Activated naive CD4-positive, alpha-beta T cell treated with anti-CD3 and anti-CD28 coated beads, Interleukin-2, amount 50 U/mL, for 72 hours (primary cell): ENCODE data around the gene GPR183. TPM values are rescaled to one million over a fixed set of nuclear protein-coding genes. Genes with fewer than 3 reads are reported as not detected.

Source experiments
- ATAC-seq, 2 donors: fragments of 150-1000 bp; cut with Tn5 transposase; 2 replicates each; pipeline ENCODE4 v1.10.0; 2021; ENCODE audit warnings: mild to moderate bottlenecking in 2 of 2, moderate library complexity in 2 of 2
- DNase-seq, 2 donors: peaks; one replicate each; pipeline ENCODE4 v3.0.0; 2021 to 2022; ENCODE audit warnings: low spot score in 2 of 2
- H3K27ac Mint-ChIP-seq, 2 donors: one replicate each; pipeline ENCODE4 v1.8.0; 2022; ENCODE audit warnings: mild to moderate bottlenecking in 2 of 2, mixed read lengths in 2 of 2
- H3K36me3 Mint-ChIP-seq, 2 donors: one replicate each; pipeline ENCODE4 v1.8.0; 2022; ENCODE audit warnings: mixed read lengths in 2 of 2
- H3K9me3 Mint-ChIP-seq, 2 donors: one replicate each; pipeline ENCODE4 v1.8.0; 2022; ENCODE audit warnings: mixed read lengths in 2 of 2
- total RNA-seq, 2 donors: library from RNA; stranded (reverse); gene quantifications; one replicate each; pipeline ENCODE4 v1.2.3, GENCODE V29; 2022

GPR183 gene
- total RNA-seq, 2 donors from 2014 or later = 55.0 to 55.4 TPM

DNA sequence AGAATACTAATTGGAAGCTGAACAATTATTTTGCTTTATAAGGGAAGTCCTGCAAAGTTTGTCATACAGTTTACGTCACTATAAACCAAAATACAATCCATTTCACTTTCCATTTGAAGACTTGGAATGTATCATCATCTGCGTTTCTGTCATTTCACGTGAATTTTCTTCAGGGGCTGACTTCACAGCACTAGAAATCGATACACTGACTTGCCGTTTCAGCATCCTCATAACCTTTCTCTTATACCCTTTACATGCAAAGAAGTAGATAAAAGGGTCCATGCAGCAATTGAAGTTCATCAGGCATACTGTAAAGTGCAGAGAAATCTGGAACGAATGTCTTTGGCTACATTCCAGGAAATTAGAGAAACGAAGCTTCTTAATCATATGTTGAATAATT, 12.2 kb downstream of the GPR183 start:
- DNase-seq (no peak), ATAC-seq (peak in 1 of 2 donors; percentile 7)
- Mint-ChIP-seq H3K27ac (peak overlapping the region; percentile 89 to 93), H3K36me3 (peaks cover 19 to 45% of the 10 kb centered on the region in 2 donors), H3K9me3 (no peaks in the 10 kb centered on the region)

DNA sequence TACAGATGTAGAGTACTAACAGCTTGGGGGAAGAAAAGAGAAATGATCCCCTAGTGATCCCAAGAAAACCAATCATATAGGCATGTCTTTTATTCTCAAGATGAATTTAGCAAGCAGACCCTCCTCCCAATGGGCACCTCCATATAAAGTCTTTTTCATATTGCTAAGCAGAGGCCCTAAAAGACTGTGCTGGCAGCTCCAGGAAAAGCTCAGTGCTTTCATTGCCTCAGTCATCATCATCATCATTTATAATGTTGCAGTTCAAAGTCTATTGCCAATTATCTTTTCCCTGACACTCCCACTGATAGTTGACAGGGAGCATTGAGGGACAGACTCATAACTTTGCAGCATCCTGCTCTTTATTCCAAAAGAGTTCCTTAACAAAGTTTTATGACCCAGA, 13.0 kb downstream of the GPR183 start:
- Mint-ChIP-seq H3K36me3 (peaks cover 20 to 48% of the 10 kb centered on the region in 2 donors), H3K27ac (peak overlapping the region in 1 of 2 donors; percentile 22), H3K9me3 (no peaks in the 10 kb centered on the region)
- ATAC-seq (no peak), DNase-seq (no peak)

DNA sequence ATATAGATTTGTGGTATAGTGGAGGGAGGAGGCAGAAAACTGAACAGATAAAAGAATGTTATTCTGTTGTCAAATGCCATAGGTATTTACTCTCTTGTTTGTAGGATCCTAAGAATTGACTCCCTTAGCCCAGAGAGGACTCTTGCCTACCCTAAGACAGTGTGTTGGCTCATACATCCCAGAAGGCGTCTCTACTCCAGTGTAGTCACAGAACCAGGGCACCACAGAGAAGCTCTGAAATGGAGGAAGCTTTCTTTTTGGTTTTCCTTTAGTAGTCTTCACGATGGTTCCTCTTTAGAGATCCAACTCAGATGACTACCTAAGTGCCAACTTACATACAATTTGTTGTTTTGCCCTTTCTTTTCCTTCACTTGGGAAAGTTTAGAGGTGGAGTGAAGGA, 14.0 kb downstream of the GPR183 start:
- ATAC-seq = no peak
- Mint-ChIP-seq H3K27ac (peak overlapping the region; percentile 22 to 27), H3K36me3 (peaks cover 23 to 44% of the 10 kb centered on the region in 2 donors), H3K9me3 (no peaks in the 10 kb centered on the region)
- DNase-seq = no peak

DNA sequence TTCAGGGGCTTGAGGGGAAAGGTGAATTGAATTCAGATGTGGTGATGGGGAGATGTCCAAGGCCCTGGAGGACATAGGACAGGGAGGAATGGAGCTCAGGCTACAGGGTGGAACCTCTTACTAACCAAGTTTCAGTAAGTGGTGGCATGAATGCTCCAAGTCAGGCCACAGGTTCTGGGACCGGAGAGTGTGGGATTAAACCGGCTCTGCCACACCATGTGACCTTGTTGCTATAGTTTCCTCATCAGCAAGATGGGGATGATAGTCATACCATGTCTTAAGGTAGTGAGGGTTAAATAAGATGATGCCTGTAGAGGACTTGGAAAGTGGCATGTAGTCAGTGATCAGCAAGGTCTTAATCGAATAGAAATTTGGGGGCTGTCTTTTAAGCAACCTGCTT, 16.3 kb downstream of the GPR183 start:
- DNase-seq (no peak), ATAC-seq (peak; percentile 62 to 71)
- H3K9me3 Mint-ChIP-seq = no peaks in the 10 kb centered on the region
- H3K36me3 Mint-ChIP-seq = peaks cover 20 to 36% of the 10 kb centered on the region in 2 donors
- H3K27ac Mint-ChIP-seq = peak overlapping the region; percentile 65 to 87

DNA sequence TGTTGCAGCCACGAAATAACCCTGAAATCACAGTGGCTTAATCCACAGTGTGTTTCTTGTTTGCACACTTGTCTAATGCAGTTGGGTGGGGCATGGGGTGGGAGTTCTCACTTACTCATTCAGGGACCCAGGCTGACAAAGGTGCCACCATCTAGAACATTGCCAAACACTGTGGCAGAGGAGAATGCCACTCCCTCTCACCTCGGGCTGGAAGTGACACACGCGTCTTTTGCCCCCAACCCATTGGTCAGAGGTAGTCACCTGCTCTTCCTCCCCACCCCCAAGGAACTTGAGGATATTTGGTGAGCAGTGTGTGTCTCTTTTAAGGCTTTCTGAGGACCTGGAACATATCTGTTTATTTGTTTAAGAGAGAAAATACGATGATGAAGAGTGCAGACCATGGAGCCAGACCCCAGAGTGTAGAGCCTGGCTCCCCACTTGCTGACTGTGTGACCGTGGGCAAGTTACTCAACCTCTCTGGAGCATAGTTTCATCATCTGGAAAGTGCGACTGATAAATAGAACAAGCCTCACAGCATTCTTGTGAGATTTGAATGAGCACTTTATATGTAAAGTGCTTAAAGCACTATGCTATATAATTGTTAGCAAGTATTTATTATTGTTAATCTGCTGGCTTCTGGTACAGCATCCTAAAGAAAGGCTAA, 17.4 kb downstream of the GPR183 start:
- DNase-seq = peak in 1 of 2 donors; percentile 42
- H3K36me3 Mint-ChIP-seq = peaks cover 9 to 26% of the 10 kb centered on the region in 2 donors
- H3K9me3 Mint-ChIP-seq = no peaks in the 10 kb centered on the region
- ATAC-seq = peak; percentile 43 to 49
- H3K27ac Mint-ChIP-seq = peak overlapping the region; percentile 65 to 87

DNA sequence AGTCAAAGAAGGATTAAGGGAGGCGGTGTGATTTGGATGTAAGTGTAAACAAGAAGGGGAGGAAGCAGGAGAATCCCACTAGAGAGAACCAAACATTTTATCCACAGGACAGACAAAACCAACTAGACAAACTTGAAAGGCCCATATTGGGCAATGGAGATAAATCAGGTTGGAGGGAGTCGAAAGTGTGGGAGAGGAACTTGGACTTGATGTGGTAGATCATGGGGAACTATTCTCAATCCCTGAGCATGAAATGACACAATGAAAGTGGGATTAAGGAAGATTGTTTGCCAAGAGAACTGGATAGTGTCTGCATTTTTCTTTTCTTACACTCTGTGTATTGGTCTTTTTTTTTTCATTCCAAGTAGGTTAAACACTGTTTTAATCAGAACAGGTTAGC, 17.9 kb downstream of the GPR183 start:
- DNase-seq (no peak), ATAC-seq (no peak)
- peak overlapping the region; percentile 65 to 72 for H3K27ac Mint-ChIP-seq
- H3K36me3 Mint-ChIP-seq = peaks cover 9 to 24% of the 10 kb centered on the region in 2 donors
- no peaks in the 10 kb centered on the region for H3K9me3 Mint-ChIP-seq

DNA sequence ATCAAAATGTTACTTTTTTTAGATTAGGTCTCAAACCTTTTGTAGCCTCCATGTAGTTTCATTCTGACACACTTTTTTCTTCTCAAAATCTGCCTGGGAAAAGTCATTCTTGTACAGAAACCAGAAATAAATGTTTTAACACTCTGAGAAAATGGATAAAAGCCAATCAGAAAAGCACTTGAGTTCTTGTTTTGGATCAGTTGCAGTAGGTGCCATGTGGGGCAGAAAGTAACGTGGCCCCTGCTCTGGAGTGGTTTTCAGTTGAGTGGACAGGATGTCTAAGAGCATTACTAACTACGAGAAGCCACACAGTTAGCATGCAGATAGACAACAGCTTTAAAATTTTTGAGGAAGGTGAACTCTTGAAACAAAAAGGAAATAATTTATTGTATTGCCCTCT, 19.1 kb downstream of the GPR183 start:
- Mint-ChIP-seq H3K36me3 (peaks cover 9 to 12% of the 10 kb centered on the region in 2 donors), H3K27ac (peak overlapping the region; percentile 32 to 65), H3K9me3 (no peaks in the 10 kb centered on the region)
- ATAC-seq (peak; percentile 82 to 86), DNase-seq (peak in 1 of 2 donors; percentile 52)

DNA sequence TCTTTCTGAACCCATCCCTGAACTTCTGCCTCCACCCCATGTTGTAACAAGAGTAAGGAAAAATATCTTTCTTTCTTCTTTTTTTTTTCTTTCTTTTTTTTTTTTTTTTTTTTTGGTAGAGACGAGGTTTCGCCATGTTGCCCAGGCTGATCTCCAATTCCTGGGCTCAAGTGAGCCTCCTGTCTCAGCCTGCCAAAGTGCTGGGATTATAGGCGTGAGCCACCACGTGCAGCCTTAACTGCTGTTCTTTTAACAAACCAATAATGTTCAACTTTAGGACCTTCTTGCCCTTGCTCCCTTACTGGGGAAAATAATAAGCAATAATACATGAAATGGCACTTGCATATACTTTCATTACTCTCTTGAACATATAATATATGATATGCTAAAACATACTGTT, 19.6 kb downstream of the GPR183 start:
- DNase-seq (no peak), ATAC-seq (peak in 1 of 2 donors; percentile 0)
- Mint-ChIP-seq H3K9me3 (no peaks in the 10 kb centered on the region), H3K36me3 (peaks cover 7 to 9% of the 10 kb centered on the region in 2 donors), H3K27ac (peak overlapping the region; percentile 65 to 93)

DNA sequence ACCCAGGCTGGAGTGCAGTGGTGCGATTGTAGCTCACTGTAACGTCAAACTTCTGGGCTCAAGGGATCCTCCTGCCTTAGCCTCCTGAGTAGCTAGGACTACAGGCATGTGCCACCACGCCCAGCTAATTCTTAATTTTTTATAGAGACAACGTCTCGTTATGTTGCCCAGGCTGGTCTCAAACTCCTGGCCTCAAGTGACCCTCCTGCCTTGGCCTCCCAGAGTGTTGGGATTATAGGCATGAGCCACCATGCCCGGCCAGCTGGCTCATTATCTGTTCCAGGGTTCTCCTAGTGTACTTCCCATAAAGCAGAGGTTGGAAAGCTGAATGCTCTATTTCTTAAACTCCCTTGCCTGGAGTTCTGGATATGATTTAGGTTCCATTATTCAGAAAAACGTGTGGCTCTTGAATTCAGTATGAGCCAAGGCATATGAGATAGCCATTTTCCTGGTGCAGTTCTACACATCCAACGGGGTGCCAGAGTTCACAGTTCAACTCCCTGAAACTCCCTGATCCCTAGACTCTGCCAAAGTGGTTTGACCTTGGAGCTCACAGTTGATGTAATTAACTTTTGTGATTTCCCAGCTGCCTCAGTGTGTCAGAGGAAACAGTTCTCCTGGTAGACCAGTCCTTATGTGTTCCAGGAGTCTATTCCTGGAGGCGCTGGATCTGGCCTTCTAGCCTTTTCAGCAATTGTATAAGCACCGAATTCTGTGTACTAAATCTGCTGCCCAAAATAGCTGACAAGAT, 21.6 kb downstream of the GPR183 start:
- Mint-ChIP-seq H3K9me3 (no peaks in the 10 kb centered on the region), H3K36me3 (peaks cover 9 to 10% of the 10 kb centered on the region in 2 donors), H3K27ac (peak overlapping the region in 1 of 2 donors; percentile 37)
- ATAC-seq (no peak), DNase-seq (no peak)

DNA sequence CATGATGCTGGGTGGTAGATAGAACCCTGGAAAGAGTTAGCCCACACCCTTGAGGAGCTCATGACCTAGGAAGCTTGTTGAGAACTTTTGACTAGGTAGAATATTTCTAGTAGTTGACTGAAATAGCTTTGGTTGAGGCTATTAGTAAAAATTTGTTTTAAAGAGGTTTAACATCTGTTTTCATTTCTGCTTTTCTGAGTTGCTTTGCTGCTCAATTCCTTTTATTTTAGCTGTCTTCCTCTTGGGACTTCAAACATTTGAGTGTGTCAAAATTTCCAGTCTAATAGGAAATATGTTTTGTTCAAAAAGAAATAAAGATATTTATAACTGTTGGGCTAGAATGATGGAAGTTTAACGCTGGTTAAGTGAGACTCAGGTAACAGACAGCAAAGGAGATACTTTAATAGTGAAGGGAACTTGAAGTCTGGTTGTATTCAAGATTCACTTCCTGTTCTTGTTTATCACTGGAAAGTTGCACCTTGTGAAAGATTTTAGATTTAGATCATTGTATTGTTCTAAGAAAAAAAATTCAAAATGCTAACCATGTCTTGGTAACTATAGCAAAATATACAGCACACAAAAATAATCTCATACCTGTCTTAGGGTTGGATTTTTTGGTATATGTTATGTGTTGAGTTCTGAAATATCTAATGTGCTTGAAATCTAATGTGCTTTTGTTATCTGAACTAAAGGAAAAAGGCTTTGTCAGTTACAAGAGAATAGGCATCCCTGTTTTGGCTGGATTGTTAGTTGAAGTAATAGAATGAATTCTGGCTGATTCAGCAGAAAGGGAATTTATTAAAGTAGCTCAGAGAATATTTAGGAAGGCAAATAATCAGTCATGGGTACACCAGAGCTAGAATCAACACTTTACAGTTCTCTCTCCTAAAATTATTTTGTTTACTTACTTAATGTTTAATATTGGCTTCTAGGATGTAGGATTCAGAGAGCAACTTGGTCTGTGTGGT, 24.7 kb downstream of the GPR183 start:
- Mint-ChIP-seq H3K9me3 (no peaks in the 10 kb centered on the region), H3K27ac (peak overlapping the region; percentile 31 to 46), H3K36me3 (peaks cover 0 to 13% of the 10 kb centered on the region in 2 donors)
- ATAC-seq (no peak), DNase-seq (no peak)

DNA sequence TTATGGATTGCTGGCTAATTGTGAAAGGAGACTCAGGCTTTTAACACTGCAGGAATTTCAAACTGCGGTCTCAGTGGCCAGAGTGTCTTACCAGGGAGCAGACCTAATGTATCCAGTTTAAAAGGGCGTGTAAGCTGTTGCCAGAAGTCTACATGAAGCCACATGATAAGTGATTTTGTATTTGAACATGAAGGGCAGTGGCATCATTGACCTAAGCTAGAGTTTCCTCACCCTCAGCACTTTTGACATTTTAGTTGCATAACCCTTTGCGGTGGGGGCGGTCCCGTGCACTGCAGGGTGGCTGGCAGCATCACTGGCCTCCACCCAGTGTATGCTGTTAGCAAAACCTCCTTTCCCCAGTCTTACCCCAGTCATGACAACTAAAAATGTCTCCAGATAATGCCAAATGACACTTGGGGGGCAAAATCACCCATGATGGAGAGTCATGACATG, 25.4 kb downstream of the GPR183 start:
- Mint-ChIP-seq H3K27ac (peak overlapping the region in 1 of 2 donors; percentile 31), H3K9me3 (no peaks in the 10 kb centered on the region), H3K36me3 (peaks cover 0 to 15% of the 10 kb centered on the region in 2 donors)
- ATAC-seq = peak; percentile 54 to 86
- DNase-seq = peak in 1 of 2 donors; percentile 72

DNA sequence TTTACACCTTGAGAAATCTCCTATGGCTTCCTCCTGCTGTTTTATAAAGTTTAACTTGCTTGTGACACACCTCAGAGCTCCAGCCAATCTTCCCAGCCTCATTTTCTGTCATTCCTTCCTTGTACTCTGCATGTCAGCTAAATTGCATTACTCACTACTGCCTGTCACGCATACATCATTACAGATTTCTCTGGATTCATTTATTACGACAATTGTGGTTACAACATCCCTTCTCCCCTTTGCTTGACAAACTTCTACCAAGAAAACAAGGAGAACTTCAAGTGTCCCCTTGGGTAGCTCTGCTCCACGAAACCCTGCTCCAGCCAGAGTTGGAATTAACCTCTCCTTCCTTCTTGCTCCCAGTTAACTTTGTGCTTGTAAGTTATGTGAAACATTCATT, 27.0 kb downstream of the GPR183 start:
- Mint-ChIP-seq H3K27ac (peak overlapping the region in 1 of 2 donors; percentile 0), H3K36me3 (peaks cover 8 to 15% of the 10 kb centered on the region in 2 donors), H3K9me3 (no peaks in the 10 kb centered on the region)
- no peak for ATAC-seq
- no peak for DNase-seq

DNA sequence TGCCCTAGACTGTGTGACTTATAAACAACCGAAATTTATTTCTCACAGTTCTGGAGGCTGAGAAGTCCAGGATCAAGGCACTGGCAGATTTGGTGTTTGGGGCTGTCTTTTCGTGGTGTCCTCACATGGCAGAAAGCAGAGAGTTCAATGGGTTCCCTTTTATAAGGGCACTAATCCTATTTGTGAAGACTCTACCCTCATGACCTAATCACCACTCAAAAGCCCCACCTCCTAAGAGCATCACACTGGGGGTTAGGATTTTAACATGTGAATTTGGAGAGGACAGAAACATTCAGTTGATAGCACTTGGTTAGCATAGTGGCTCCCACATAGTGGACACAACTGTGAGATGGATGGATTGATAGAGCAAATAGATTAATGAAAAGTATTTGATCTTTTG, 27.6 kb downstream of the GPR183 start:
- no peak for DNase-seq
- no peak for ATAC-seq
- Mint-ChIP-seq H3K27ac (peak overlapping the region in 1 of 2 donors; percentile 0), H3K36me3 (peaks cover 8 to 19% of the 10 kb centered on the region in 2 donors), H3K9me3 (no peaks in the 10 kb centered on the region)

DNA sequence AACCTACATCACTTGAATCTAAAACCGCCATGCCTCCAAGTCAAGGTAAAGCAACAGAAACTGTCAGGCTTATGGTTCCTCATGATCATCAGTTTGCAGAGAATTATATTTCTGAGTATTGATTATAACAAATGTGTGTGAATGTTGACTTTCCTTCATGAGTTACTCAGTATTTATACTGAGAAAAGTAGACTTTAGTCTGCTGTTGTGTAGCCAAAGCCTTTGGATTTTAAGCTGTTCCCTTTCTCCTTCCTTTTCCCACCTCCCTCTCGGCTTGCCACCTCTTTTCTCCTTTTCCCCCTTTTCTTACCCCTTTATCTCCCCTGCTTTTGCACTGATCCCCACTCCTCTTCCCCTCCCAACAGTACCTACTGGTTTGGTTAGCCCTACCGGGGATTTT, 28.4 kb downstream of the GPR183 start:
- ATAC-seq = no peak
- Mint-ChIP-seq H3K27ac (no peak overlapping the region), H3K36me3 (peaks cover 8 to 20% of the 10 kb centered on the region in 2 donors), H3K9me3 (no peaks in the 10 kb centered on the region)
- DNase-seq = no peak

DNA sequence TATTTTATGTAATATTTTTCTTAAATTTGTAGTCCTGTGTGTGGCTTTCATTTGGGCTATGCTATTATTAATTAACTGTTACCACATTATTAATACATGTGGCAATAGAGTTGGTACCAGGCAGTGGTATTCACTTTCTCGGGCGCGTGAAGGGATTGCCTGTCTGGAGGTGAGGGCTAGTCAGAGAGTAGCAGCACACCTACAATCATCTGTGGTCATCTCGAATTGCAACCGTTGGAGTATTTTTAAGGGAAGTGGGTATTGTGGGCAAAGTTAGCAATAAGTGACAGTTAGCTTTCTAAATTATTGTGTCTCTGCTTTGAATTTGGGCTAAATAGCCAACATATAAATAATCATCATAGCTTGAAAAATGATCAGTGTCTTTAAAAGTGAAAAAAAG, 29.0 kb downstream of the GPR183 start:
- peaks cover 8 to 25% of the 10 kb centered on the region in 2 donors for H3K36me3 Mint-ChIP-seq
- no peaks in the 10 kb centered on the region for H3K9me3 Mint-ChIP-seq
- no peak overlapping the region for H3K27ac Mint-ChIP-seq
- no peak for DNase-seq
- no peak for ATAC-seq

DNA sequence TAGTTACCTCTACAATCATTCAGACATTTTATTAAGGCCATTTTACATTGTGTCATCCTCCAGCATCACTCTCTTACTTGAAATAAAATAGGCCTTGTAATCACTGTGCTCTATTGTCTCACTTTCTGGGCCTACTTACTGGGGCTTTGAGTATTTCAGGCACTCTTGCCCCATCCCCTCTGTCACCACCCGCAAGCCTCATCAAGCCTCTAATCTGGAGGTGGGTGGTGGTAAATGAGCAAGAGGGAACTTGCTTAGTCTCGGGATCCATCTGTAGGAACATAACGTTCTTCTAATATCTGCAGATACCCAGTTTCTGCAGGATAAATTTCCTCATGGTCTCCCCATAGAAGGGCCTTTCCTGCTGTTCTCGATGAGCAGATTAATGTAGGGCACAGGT, 29.6 kb downstream of the GPR183 start:
- Mint-ChIP-seq H3K36me3 (peaks cover 8 to 30% of the 10 kb centered on the region in 2 donors), H3K9me3 (no peaks in the 10 kb centered on the region), H3K27ac (no peak overlapping the region)
- ATAC-seq (no peak), DNase-seq (no peak)
